HG03097 (cell line): ENCODE data around the gene MYBL2.

Source experiments
- ATAC-seq: cut with Tn5 transposase; IDR thresholded peaks from one replicate; pipeline ENCODE4 v1.9.1; 2021; ENCODE audit not compliant: unreplicated experiment, low FRiP score

Gene MYBL2

DNA sequence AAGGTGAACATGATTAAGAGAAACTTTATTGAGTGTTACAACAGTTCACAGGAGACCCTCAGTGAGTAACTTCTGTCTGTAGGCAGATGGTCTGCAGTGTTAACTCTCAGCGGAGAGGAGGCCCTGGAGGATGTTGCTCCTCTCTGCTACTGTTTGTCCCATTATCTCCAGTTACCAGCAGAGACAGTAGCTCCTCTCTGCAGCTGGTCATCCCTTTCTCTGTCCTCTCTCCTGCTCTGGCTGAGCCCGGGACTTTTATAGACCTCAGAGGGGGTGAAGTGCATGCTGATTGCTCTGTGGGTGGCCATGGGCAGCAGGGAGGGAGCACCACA, 54.1 kb downstream of the MYBL2 start:
- ATAC-seq = no peak

DNA sequence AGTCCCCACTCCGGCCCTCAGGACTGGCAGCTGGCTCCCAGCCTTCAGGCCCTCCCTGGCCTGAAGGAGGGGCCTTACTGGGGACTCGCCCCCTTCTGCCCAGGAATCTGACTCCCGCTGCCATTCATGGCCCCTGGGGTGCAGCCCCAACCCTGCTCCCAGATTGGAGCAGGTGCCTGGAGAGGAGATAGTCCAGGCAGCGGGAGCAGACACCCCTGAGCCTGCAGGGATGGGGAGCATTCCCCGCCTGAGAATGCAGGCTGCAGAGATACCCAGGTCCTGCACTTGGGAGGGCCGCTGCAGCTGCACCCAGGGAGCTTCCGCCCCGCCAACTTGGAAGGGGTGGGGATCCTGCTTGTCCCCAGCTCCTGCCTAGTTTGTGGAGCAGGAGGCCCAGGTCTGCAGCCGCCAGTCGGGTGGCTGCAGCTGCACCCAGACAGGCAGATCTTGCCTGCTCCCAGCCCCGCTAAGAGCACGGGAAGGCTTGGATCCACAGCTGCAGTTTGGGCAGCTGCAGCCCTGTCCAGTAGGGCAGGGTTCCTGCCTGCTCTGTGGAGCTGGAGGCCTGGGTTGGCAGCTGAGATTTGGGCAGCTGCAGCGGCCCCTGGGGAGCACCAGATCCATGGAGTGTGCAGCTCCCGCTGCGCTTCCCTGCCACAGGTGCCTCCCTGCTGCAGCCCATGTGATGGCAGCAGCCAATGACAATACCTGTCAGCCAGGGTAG, 54.7 kb downstream of the MYBL2 start:
- ATAC-seq = no peak

DNA sequence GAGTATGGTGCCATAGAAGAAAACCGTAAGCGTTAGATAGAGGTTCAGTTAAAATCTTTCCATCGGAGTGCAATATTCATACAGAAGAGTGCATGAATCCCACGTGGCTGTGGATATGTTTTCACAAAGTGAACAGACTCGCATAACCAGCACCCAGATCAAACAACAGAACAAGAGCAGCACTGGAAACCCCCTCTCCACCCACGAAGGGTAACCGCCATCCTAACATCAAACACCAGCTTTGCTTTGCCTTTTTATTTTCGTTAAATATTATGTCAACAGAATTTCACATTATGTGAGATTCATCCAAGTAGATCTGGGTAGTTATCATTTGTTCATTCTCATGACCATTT, 55.2 kb downstream of the MYBL2 start:
- ATAC-seq = no peak

DNA sequence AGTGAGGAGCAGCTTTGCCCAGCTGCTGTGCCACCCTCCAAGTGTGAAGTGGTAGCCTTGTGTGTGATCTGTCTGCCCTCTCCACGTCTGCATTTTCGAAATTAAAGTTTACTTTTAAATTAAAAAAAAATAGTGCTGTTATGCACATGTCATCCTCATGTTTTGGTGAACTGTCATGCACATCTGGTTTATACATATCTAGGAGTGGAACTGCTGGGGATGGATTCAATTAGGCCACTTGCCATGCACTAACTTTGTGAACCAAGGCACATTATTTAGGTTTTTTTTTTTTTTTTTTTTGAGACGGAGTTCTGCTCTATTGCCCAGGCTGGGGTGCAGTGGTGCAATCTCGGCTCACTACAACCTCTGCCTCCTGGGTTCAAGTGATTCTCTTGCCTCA, 56.3 kb downstream of the MYBL2 start:
- no peak for ATAC-seq

DNA sequence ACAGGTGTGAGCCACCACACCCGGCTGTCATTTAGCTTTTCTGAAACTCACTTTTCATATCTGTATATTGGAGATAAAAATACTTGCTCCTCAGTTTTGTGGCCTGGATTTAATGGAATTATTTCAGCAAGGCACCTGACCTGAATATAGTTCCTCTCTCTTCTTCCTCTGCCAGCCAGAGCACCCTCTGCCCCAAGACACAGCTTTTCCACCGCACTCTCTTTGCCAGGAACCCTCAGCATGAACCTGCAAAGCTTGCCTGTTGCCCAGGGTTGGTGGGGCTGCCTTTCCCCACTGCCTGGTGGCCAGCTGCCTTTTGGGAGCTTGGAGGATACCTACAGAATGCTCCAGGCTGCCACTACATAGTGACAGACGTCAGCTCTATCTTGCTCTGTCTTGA, 56.8 kb downstream of the MYBL2 start:
- no peak for ATAC-seq

DNA sequence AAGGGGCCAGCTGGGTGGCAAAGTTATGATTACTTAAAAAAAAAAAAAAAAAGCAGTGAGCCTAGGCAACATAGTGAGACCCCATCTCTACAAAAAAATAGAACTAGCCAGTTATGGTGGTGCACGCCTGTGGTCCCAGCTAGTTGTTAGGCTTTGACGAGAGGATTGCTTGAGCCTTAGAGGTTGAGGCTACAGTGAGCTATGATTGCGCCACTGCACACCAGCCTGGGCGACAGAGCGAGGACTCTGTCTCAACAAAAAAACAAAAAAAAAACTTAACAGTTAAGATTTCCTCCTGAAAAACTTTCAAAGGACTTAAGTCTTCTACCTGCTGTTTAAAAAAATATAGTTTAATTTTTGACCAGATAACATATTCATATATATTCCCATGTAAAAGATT, 57.5 kb downstream of the MYBL2 start:
- ATAC-seq = no peak

DNA sequence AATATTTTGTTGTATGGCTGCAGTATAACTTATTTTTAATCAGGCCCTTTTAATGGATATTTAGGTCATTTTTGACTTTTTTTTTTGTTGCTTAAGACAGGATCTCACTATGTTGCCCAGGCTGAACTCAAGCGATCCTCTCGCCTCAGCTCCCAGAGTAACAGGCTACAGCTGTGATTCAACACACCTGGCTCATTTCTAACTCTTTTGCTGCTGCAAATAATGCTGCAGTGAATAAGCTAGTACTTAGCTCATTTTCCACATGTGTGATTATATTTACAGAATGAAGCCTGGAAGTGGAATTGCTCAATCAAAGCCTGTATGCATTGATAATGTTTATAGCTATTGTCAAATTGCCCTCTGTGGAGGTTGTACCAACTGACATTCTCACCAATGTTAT, 58.8 kb downstream of the MYBL2 start:
- no peak for ATAC-seq

DNA sequence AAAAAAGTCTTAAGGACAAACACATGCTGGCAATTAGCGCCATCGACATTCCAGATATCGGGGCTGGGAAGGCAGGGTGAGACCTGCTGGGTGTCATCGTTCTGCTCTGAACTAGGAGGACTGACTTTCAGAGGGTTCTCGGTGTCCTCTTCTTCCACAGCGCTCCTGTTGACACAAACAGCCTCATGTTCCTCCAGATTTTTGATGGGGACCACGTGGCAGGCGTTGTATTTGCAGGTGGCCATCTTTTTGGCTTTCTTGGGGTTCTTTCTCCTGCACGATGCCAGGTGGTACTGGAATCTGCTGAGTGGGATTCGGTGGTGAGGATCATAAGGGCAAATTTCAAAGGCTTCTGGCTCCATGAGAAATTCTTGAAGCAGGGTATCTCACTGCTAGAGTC, 59.4 kb downstream of the MYBL2 start:
- ATAC-seq = no peak

DNA sequence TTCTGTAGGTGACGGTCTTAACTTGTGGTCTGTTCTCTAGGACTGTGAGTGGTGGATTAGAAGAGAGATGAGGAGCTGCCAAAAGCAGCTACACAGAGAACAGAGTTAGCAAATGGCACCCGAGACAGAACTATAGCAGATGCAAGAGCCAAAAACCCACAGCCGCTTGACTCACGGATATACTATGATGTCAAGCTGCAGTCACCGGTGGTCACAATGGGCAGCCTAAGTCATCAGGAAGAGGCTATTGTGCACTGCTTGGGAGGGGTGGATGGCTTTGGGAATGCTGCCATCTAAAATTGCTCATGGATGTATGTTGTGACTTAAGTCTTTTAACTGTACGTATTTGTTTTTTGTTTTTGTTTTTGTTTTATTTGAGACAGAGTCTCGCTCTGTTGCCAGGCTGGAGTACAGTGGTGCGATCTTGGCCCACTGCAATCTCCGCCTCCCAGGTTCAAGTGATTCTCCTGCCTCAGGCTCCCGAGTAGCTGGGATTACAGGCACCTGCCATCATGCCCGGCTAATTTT, 60.0 kb downstream of the MYBL2 start, which contains the start of gene GTSF1L:
GTSF1L (minus strand) TSS at position 192 of the 528 bp plus-strand sequence. CDS start 308 bp downstream, outside the sequence.
- ATAC-seq = no peak

DNA sequence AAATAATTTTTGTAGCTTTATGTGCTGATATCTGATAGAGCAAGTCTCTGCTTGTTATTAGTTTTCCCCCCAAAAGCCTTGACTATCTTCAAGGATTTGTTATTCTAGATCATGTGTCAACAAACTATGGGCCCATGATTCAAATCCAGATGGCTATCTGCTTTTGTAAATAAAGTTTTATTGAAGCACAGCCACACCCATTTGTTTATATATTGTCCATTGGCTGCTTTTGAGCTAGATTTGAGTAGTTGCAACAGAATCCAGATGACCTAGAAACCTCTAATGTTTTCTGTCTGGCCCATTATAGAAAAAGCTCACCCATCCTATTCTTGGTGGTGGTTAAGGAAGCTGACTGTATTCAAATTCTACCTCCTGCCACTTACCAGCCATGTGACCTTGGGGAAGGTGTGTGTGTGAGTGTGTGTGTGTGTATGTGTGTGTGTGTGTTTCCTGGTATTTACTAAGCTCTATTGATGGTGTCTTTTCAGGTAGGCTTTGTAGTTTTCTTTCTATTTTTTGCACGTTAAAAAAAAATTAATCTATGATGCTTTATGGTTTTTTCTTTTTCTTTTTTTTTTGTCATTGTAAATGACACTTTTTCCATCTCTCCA, 61.2 kb downstream of the MYBL2 start:
- ATAC-seq = no peak

DNA sequence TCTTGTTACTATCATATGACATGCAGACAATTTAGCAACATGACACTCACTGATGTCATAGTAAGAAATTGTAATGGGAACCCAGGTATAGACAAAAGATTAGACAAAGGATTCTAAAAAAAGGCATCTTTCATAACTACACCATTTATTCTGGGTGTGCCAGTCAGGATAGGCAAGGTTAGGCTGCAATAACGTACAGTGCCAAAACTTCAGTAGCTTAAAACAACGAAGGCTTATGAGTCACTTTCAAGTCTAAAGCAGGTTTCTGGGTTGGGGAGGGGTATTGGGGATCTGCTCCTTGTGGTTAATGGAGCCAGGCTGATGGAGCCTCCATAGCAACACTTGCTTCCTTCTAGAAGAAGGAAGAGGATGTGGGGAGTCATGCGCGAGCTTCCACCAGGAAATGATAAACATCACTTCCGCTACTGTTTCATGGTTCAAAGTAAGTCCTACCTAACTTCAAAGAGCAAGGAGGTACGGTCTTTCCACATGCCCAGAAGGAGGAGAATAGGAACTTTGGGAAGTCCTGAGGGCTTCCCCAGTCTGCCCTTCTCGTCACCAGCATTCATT, 61.9 kb downstream of the MYBL2 start:
- ATAC-seq = no peak

DNA sequence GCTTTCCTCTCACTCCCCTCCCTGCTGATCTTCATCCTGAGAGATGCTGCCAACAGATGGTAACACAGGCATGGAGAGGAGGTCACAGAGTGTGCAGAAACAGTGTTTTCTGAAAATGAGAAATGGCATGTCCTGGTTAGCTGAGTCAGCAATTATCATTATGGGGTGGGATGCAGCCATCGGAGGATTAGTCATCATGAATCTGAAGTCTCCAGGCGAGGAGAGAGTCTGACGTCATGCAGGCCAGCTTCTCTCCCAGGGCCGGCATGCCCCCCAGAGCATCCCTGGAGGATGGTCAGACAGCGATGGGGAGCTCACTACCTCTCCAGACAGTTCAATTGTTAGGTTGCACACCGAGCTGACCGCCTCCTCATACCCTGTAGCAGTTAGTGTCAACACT, 64.6 kb downstream of the MYBL2 start:
- ATAC-seq = no peak

DNA sequence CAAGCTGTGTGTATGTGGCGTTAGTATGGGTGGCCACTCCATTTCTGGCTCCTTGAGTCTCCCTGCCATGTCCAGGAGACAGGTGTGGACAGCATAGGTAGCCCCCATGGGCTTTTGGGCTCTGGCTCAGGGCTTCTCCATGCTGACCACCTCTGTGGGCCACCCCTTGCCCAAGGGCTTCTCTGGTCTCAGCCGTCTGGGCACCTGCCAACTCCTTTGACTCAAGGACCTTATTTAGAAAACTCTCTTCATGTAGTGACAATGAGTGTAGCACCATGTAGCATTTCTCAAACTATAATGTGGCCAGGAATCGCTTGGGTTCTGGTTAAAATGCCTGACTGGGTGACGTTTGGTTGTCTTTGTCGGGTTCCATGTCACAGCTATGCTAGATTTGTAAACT, 65.0 kb downstream of the MYBL2 start:
- ATAC-seq = no peak

DNA sequence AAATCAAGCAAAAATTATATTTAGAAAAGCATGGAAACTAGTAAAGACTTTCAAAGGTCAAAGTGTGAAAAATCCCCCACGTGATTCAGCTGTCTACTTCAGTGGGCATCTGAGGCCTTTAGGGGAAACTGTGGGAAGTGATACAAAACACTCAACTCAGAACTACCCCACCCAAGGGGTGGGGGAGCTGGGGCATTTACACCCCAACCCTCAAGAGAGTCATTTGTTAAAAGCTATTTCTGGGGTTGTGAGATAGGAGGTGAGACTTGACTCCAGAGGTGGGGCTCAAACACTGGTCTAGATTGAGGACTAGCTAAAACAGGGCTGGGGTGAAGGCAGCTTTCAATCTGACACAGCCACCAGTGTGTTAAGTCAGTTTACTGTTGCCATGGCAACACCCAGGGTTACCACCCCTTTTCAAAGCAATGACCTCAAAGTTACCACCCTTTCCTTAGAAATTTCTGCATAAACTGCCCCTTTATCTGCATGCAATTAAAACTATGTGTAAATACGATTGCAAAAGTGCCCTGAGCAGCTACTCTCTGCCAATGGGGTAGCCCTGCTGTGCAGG, 69.8 kb downstream of the MYBL2 start:
- no peak for ATAC-seq

DNA sequence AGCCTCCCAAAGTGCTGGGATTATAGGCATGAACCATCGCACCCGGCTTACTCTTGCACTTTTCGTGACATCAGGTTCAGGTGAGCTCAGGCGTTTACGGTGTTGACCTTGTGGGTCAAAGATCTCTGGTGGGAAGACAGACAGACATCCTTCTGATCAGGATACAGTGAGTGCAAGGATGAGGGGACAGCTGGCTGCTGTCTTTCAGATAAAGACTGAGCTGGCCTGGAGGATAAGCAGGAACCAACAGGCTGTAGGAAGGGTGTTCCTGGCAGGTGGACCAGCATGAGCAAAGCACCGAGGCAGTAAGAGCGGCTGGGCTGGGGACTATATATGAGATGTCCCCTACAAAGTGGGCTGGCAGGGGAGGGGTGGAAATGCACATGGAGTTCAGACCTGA, 71.0 kb downstream of the MYBL2 start:
- no peak for ATAC-seq

DNA sequence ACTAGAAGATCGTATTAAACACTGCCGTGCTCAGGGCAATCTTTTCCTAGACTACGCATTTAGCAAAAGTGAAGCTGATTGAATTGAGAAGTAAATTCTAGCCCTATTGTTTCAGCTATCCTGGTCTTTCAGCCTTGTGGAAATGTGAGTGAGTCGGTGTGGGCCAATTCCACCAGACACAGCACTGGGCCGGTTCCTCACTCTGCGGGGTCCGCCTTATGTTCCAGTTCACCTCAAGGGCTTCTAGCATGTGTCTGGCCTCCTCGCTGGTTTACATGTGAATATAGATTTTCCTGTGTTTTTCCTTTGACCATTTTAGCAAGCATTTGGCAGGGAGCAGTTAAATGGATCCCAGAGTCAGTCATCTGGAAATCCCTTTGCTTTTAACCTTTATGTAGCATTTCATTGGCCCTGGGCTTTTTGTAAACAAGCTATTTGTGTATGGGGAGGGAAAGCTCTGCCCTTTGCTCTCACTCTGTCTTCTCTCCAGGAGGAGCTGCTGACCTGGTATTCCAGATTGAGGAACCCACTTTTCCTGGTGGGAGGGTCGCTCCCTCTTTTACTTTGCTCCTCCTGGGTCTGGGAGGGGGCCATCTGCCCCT, 72.3 kb downstream of the MYBL2 start:
- no peak for ATAC-seq

DNA sequence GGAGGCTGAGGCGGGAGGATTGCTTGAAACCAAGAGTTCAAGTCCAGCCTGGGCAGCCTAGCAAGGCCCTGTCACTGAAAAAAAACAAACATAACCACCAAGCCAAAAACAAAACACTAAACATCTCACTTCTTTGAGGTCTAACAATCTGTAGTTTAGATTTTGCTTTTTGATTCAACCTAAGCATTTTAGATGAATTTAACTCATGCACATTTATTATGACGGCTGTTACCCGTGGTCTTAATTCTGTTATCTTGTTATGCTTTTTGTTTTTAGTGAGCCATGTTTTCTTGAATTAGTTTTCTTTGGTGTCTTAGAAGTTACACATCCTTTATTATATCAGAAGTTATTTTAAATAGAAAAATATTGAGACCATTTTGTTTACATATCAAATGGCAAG, 73.7 kb downstream of the MYBL2 start:
- ATAC-seq = no peak

DNA sequence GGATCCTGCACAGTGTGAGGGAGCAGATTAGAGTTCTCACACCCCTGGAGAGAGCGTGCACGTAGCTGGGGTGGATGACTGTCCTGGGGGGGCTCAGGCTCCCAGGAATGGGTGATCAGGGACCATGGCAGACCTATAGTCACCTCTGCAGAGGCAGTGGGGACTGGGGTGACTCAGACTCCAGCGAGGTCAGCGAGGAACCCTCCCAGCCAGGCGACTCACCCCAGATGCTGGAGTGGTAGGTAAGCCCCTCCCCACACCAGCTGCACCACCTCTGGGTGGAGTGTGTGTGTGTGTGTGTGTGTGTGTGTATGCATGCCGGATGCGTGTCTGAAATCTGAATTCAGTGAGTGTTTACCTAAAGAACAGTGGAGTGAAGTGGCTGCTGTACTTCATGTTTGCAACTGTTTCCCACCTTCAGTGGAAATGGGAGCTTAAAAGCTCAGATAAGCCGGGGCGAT, 77.3 kb downstream of the MYBL2 start:
- no peak for ATAC-seq

DNA sequence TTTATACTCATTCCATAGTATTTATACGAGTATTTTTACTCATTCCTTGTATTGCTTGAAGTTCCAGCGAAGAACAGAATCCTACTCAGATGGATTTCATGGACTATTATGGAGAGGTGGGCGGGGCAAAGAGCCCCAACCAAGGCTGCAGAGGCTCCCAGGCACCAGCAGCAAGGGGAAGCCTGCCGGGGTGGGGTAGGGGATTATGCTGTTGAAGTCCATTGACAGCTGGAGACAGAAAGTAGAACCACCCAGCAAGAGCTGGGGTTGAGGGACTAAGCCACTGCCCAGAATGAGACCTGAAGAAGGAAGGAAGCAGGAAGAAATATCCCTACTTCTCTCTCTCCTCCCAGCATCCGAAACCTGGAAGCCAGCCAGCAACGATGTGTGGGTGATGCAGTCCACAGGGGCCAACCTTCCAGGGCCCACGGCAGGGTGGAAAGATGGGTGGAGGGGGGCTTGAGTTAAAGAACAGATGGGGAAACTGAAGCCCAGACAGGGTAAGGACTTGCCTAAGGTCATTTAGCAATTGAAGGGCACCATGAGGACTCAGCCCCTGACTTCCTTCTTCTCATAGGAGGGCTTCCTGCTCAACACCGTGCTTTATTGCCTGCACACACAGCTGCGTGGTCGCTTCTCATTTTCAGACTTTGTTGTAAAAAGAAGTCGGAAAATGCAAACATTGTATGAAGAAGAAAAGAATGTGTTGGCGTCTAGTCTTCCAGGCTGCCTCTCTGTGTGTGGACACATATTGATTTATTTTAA, 78.2 kb downstream of the MYBL2 start:
- ATAC-seq = no peak

DNA sequence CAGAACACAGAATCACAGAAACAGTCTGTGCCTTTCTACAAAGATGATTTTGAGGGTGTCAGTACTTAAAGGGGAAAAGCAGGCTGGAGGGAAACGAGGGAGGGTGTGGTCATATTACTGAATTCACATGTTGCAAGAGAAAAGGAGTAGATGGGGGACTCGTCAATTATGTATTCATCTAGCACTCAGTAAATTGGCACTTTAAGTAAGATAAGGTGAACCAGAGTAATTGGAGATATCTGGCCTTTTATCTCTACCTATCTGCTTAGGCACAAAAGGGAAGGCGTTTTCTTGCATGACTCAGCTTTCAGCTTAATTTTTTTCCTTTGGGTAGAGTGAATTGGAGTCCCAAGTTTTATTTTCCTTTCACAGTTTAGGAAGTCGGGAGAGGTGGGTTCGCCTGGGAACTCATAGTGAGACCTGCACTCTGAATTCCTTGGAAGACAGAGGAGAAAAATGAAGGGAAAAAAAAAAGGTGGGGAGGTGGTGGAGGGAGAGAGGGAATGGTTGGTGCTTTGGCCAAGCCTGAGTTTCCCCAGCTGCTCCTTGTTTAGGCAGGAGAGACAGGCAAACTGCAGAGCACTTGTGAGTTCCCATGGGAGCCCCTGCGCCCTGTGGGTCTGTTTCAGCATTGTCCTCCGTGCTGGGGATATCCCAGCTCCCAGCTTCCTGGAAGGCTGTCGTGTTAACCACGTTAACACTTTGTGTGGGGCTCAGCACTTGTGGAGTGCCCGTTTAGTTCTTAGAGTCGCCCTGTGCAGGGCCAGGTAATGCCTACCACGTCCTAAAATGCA, 79.6 kb downstream of the MYBL2 start:
- ATAC-seq = no peak
